GM12878 (cell line): ENCODE measurements around the gene WIPF2.
"Not testable (repeated sequence)": the region's sequence is repeated elsewhere in the genome, so short reads cannot be mapped to it uniquely, and the experiment has no call there.

Source experiments
- BACH1 ChIP-seq: fragments of 450-650 bp; IDR thresholded peaks from 2 replicates; pipeline ENCODE4 v1.6.1; 2017; ENCODE audit warnings: mild to moderate bottlenecking, borderline replicate concordance
- HDAC2 ChIP-seq: fragments of 200-600 bp; sonication (generic); IDR thresholded peaks from 2 replicates; pipeline ENCODE4 v1.6.1; 2017
- MEF2A ChIP-seq: IDR thresholded peaks from 2 replicates; pipeline ENCODE4 v1.6.1; 2011; ENCODE audit warnings: low read depth, mild to moderate bottlenecking, low read length, moderate library complexity; ENCODE audit not compliant: insufficient read depth
- NRF1 ChIP-seq: conservative IDR thresholded peaks from 2 replicates; pipeline ENCODE4 v1.6.1; 2011; ENCODE audit warnings: mild to moderate bottlenecking, low read depth, low read length, improper control_type of control experiment
- SIX5 ChIP-seq: IDR thresholded peaks from 2 replicates; pipeline ENCODE4 v1.6.1; 2011; ENCODE audit warnings: mild to moderate bottlenecking, low read depth, low read length, moderate library complexity; ENCODE audit not compliant: severe bottlenecking
- ZBTB33 ChIP-seq: fragments of 450-650 bp; IDR thresholded peaks from 2 replicates; pipeline ENCODE4 v1.6.1; 2017; ENCODE audit warnings: mild to moderate bottlenecking
- ZNF274 ChIP-seq: IDR thresholded peaks from one replicate; pipeline ENCODE4 v1.8.0; 2011; ENCODE audit not compliant: insufficient read length, insufficient read depth
- TF ChIP-seq, protein P1 (sequence below), 3 experiments: IDR thresholded peaks in 2 of 3; conservative IDR thresholded peaks in 1 of 3; 2 replicates each; pipeline ENCODE4 v1.5.1; 2011; ENCODE audit warnings: low read depth in 3 of 3, low read length in 3 of 3, mild to moderate bottlenecking in 3 of 3, control low read depth in 2 of 3, moderate library complexity in 2 of 3, inconsistent platforms in 1 of 3, mixed read lengths in 1 of 3; ENCODE audit not compliant: control insufficient read depth in 2 of 3, insufficient read depth in 1 of 3; ENCODE audit errors: extremely low read depth in 1 of 3
- TF ChIP-seq, protein P2 (sequence below): fragments of 450-650 bp; IDR thresholded peaks from 2 replicates; pipeline ENCODE4 v1.6.1; 2014; ENCODE audit warnings: mild to moderate bottlenecking

DNA sequence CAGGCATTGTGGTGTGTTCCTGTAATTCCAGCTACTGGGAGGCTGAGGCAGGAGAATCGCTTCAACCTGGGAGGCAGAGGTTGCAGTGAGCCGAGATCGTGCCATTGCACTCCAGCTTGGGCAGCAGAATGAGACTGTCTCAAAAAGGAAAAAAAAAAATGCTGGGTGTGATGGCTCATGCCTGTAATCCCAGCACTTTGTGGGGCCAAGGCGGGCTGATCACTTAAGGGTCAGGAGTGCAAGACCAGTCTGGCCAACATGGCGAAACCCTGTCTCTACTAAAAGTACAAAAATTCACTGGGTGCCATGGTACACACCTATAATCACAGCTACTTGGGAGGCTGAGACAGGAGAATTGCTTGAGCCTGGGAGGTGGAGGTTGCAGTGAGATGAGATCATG lies 85.8 kb downstream of the WIPF2 start:
- not testable (repeated sequence) for TF ChIP-seq MEF2A, SIX5, HDAC2, NRF1, ZBTB33, ZNF274, BACH1
- TF ChIP-seq, protein P1, sequence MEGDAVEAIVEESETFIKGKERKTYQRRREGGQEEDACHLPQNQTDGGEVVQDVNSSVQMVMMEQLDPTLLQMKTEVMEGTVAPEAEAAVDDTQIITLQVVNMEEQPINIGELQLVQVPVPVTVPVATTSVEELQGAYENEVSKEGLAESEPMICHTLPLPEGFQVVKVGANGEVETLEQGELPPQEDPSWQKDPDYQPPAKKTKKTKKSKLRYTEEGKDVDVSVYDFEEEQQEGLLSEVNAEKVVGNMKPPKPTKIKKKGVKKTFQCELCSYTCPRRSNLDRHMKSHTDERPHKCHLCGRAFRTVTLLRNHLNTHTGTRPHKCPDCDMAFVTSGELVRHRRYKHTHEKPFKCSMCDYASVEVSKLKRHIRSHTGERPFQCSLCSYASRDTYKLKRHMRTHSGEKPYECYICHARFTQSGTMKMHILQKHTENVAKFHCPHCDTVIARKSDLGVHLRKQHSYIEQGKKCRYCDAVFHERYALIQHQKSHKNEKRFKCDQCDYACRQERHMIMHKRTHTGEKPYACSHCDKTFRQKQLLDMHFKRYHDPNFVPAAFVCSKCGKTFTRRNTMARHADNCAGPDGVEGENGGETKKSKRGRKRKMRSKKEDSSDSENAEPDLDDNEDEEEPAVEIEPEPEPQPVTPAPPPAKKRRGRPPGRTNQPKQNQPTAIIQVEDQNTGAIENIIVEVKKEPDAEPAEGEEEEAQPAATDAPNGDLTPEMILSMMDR (IDR thresholded peaks at IDR 0.05 in 2 of 3, conservative IDR thresholded peaks at IDR 0.05 in 1 of 3; ENCODE audit: control insufficient read depth in 2 of 3, extremely low read depth in 1 of 3, insufficient read depth in 1 of 3, low read depth in 3 of 3, low read length in 3 of 3): not testable (repeated sequence)
- TF ChIP-seq, protein P2, sequence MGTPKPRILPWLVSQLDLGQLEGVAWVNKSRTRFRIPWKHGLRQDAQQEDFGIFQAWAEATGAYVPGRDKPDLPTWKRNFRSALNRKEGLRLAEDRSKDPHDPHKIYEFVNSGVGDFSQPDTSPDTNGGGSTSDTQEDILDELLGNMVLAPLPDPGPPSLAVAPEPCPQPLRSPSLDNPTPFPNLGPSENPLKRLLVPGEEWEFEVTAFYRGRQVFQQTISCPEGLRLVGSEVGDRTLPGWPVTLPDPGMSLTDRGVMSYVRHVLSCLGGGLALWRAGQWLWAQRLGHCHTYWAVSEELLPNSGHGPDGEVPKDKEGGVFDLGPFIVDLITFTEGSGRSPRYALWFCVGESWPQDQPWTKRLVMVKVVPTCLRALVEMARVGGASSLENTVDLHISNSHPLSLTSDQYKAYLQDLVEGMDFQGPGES: not testable (repeated sequence)
